GM12874 (cell line): ENCODE data around the gene LTBR.
A peak's percentile ranks its signal among the peaks of the same experiment; 100 is the strongest.

Experiments used
- TF ChIP-seq, protein P1 (sequence below): IDR thresholded peaks from 2 replicates; pipeline ENCODE4 v1.5.1; 2011; ENCODE audit warnings: low read depth, mild to moderate bottlenecking, control low read depth, low read length, moderate library complexity; ENCODE audit not compliant: insufficient read depth

Gene LTBR

DNA sequence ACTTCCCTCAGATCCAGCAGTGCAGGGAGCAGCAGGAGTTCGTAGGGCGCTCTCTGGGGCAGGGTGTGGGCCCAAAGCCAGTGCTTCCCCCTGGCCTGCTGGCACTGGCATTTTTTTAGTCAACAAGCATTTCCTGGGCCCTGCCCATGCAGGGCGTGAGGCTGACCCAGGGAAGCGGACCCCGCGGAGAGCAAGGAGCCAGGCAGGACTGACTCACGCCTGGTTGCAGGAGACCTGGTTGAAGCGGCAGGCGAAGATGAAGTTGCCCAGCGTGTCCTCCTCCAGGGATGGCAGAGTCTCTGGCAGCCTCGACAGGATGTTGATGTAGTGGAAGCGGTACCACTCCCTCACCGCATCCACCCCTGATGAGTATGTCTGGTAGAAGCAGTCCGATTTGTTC, 22.1 kb upstream of the LTBR start:
- TF ChIP-seq, protein P1, sequence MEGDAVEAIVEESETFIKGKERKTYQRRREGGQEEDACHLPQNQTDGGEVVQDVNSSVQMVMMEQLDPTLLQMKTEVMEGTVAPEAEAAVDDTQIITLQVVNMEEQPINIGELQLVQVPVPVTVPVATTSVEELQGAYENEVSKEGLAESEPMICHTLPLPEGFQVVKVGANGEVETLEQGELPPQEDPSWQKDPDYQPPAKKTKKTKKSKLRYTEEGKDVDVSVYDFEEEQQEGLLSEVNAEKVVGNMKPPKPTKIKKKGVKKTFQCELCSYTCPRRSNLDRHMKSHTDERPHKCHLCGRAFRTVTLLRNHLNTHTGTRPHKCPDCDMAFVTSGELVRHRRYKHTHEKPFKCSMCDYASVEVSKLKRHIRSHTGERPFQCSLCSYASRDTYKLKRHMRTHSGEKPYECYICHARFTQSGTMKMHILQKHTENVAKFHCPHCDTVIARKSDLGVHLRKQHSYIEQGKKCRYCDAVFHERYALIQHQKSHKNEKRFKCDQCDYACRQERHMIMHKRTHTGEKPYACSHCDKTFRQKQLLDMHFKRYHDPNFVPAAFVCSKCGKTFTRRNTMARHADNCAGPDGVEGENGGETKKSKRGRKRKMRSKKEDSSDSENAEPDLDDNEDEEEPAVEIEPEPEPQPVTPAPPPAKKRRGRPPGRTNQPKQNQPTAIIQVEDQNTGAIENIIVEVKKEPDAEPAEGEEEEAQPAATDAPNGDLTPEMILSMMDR: no peak

- TF ChIP-seq, protein P1: no peak
These were observed 21.6 kb upstream of the LTBR start for GRCh38 chr12:6362403-6362802.

DNA sequence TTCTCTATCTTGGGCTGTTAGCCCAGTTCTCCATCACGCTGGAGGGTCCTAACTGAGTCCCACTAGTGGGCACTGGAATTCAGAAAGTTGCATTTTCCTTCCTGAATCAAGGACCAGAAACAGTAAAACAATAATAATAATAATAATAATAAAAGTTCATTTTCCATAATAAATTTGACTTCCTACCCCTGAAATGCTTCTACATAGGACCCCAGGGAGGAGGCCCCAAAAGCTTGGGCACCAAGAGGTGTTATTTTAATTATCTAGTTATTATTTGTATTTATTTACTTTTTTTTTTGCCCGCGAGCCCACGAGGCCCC, 21.0 kb upstream of the LTBR start:
- TF ChIP-seq, protein P1: no peak

DNA sequence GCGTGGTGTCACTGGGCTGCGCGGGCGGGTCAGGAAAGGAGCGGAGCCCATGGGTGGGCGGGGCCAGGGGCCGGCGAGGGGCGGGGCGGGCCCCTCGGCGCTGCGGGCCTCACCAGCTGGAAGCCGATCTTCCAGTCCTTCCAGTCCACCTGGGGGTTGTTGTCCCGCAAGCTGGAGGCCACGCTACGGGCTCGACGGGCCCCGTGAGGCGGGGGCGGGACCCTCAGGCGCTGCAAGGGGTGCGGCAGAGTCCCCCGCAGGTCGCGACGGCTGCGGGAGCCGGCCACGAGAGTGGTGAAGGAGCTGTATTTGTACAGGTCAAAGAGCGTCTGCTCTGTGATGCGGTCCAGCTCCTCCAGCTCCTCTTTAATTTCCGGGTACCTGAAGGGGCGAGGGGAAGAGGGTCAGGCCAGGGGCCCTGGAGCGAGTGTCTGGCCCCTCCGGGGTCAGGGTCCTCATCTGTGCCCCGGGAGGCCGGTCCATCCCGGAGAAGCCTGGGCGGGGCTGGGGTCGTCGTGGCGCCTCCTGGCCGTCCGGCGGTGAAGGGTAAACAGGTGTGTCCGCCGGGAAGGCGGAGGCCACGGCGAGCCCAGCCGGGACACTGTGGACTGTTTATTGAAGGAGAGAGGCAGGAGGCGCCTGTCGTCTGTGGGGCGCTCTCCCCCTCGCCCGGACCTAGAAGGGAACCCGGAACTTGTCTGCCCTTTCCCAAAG, 20.5 kb upstream of the LTBR start:
- TF ChIP-seq, protein P1: no peak

GRCh38 chr12:6364044-6364374, 20.0 kb upstream of the LTBR start:
- TF ChIP-seq, protein P1: no peak

DNA sequence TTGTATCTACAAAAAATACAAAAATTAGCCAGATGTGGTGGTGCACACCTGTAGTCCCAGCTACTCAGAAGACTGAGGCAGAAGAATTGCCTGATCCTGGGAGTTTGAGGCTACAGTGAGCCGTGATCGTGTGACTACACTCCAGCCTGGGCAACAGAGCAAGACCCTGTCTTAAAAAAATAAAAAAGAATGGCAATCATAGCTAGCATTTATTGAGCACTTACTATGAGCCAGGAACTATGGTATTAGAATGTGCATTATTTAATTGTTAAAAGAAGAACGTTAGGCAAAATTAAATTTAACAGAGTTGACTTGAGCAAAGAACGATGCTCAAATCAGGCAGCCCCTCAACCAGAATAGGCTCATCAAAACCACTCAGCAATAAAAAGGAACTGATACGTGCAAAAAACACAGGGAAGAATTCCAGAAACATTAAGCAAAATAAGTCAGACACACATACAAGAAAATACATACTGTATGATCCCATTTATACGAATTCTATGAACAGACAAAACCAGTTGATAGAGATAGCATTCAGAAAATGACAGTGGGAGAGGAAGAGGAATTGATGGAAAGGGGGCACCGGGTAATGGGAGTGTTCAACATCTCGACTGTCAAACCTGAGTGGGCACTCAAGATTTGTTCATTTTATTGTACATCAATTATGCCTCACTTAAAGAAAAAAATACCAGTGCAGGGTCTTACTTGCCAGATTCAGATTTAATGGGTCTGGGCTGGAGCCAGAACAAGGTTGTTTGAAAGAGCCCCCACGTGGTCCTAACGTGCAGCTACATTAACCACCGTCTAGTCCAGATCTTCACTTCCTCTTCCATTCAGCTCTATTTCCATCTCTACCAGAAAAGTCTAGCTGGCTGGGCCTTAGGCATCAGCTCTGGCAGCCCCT, 16.6 kb upstream of the LTBR start:
- TF ChIP-seq, protein P1: peak; percentile 49

- TF ChIP-seq, protein P1: no peak
These were observed 15.7 kb upstream of the LTBR start for GRCh38 chr12:6367969-6368892.
